22Rv1 (cell line): ENCODE data around the gene MTOR.

Experiments used
- H3K27ac ChIP-seq: fragments of 450-650 bp; 2 replicates; pipeline ENCODE4 v1.5.1; 2017
- CTCF ChIP-seq: fragments of 450-650 bp; IDR thresholded peaks from 2 replicates; pipeline ENCODE4 v1.5.1; 2017; ENCODE audit warnings: mild to moderate bottlenecking
- ZFX ChIP-seq: fragments of 450-650 bp; IDR thresholded peaks from 2 replicates; pipeline ENCODE4 v1.6.1; 2017; ENCODE audit warnings: antibody characterized with exemption, borderline replicate concordance

Gene MTOR

GRCh38 chr1:11156441-11156840 is 105.9 kb downstream of the MTOR start:
- TF ChIP-seq ZFX (no peak), CTCF (no peak)
- H3K27ac ChIP-seq: no peak overlapping the region

- no peak overlapping the region for H3K27ac ChIP-seq
- TF ChIP-seq ZFX: no peak
- no peak for TF ChIP-seq CTCF
Observed at GRCh38 chr1:11153184-11153583, 109.2 kb downstream of the MTOR start.

GRCh38 chr1:11152755-11153154 is 109.6 kb downstream of the MTOR start:
- TF ChIP-seq CTCF (no peak), ZFX (no peak)
- no peak overlapping the region for H3K27ac ChIP-seq

GRCh38 chr1:11151826-11152612 is 110.3 kb downstream of the MTOR start:
- H3K27ac ChIP-seq: no peak overlapping the region

GRCh38 chr1:11151114-11151513 is 111.2 kb downstream of the MTOR start:
- TF ChIP-seq ZFX (no peak), CTCF (no peak)
- H3K27ac ChIP-seq: no peak overlapping the region

More at GRCh38 chr1:11151826-11152612, 110.3 kb downstream of the MTOR start:
- no peak for TF ChIP-seq ZFX
- no peak for TF ChIP-seq CTCF

- no peak overlapping the region for H3K27ac ChIP-seq
- no peak for TF ChIP-seq ZFX
- no peak for TF ChIP-seq CTCF
Observed at GRCh38 chr1:11150326-11150725, 112.0 kb downstream of the MTOR start.

- no peak overlapping the region for H3K27ac ChIP-seq
- TF ChIP-seq CTCF: no peak
- no peak for TF ChIP-seq ZFX
Observed at GRCh38 chr1:11147197-11147770, 115.1 kb downstream of the MTOR start.
